Neural progenitor cell (in vitro differentiated cells): Measurements from ENCODE around the gene EDC3. TPM values are rescaled to one million over a fixed set of nuclear protein-coding genes. Genes with fewer than 3 reads are reported as not detected.
A peak's percentile ranks its signal among the peaks of the same experiment; 100 is the strongest.

Source experiments
- DNase-seq: peaks from one replicate; pipeline ENCODE4 v3.0.0-alpha.2; 2016; ENCODE audit warnings: low spot score
- H2AFZ ChIP-seq: fragments of 200-600 bp; sonication (generic); replicated peaks from 2 replicates; pipeline ENCODE4 v1.6.1; 2016; ENCODE audit warnings: antibody characterized with exemption
- H3F3A ChIP-seq: fragments of 200-600 bp; sonication (generic); 2 replicates; pipeline ENCODE4 v1.6.1; 2016; ENCODE audit warnings: antibody characterized with exemption, low read depth
- H3K27ac ChIP-seq: fragments of 200-600 bp; sonication (generic); 2 replicates; pipeline ENCODE4 v1.5.1; 2016; ENCODE audit warnings: mild to moderate bottlenecking
- H3K27me3 ChIP-seq: fragments of 200-600 bp; sonication (generic); 2 replicates; pipeline ENCODE4 v1.6.1; 2016; ENCODE audit warnings: mild to moderate bottlenecking, moderate library complexity
- H3K36me3 ChIP-seq: fragments of 200-600 bp; sonication (generic); 2 replicates; pipeline ENCODE4 v1.5.1; 2016
- H3K4me1 ChIP-seq: fragments of 200-600 bp; sonication (generic); 2 replicates; pipeline ENCODE4 v1.6.1; 2016; ENCODE audit warnings: mixed run types
- H3K4me2 ChIP-seq: fragments of 200-600 bp; sonication (generic); 2 replicates; pipeline ENCODE4 v1.6.1; 2016
- H3K4me3 ChIP-seq: fragments of 200-600 bp; sonication (generic); 2 replicates; pipeline ENCODE4 v1.5.1; 2016
- H3K79me2 ChIP-seq: fragments of 200-600 bp; sonication (generic); 2 replicates; pipeline ENCODE4 v1.6.1; 2016; ENCODE audit warnings: low read depth
- H3K9ac ChIP-seq: fragments of 200-600 bp; sonication (generic); 2 replicates; pipeline ENCODE4 v1.6.1; 2016
- H3K9me3 ChIP-seq: fragments of 200-600 bp; sonication (generic); 2 replicates; pipeline ENCODE4 v1.5.1; 2016; ENCODE audit warnings: low read depth
- H4K20me1 ChIP-seq: fragments of 200-600 bp; sonication (generic); 2 replicates; pipeline ENCODE4 v1.6.1; 2016; ENCODE audit warnings: low read depth
- H3K27ac Mint-ChIP-seq: 3 replicates; pipeline ENCODE4 v1.8.0; 2021; ENCODE audit warnings: mixed read lengths
- H3K27me3 Mint-ChIP-seq: 2 replicates; pipeline ENCODE4 v1.8.0; 2022; ENCODE audit warnings: low read depth, mild to moderate bottlenecking, inconsistent platforms, moderate library complexity, mixed read lengths; ENCODE audit not compliant: insufficient read depth
- H3K36me3 Mint-ChIP-seq: 3 replicates; pipeline ENCODE4 v1.8.0; 2021; ENCODE audit warnings: mixed read lengths
- H3K4me1 Mint-ChIP-seq: 3 replicates; pipeline ENCODE4 v1.8.0; 2021; ENCODE audit warnings: mixed read lengths
- H3K4me3 Mint-ChIP-seq: 3 replicates; pipeline ENCODE4 v1.8.0; 2021; ENCODE audit warnings: mild to moderate bottlenecking, moderate library complexity, mixed read lengths
- H3K9me3 Mint-ChIP-seq: 3 replicates; pipeline ENCODE4 v1.8.0; 2020; ENCODE audit warnings: mixed read lengths
- EZH2 ChIP-seq: fragments of 200-600 bp; sonication (generic); IDR thresholded peaks from 2 replicates; pipeline ENCODE4 v1.6.1; 2017; ENCODE audit warnings: antibody characterized with exemption, mild to moderate bottlenecking, moderate library complexity
- EZH2phosphoT487 ChIP-seq: fragments of 200-600 bp; sonication (generic); IDR thresholded peaks from 2 replicates; pipeline ENCODE4 v1.6.1; 2017; ENCODE audit warnings: antibody characterized with exemption
- total RNA-seq: library from RNA; depleted of rRNA; stranded (reverse); fragments of >200 nt; gene quantifications from 2 replicates; pipeline ENCODE4 v1.2.3, GENCODE V29; 2015; ENCODE audit warnings: low replicate concordance
- TF ChIP-seq, protein P1 (sequence below): fragments of 200-600 bp; sonication (generic); IDR thresholded peaks from 2 replicates; pipeline ENCODE4 v1.5.1; 2017; ENCODE audit warnings: antibody characterized with exemption, mild to moderate bottlenecking

Gene EDC3
- total RNA-seq, 1 donor from 2014 or later: 24.4 TPM

DNA sequence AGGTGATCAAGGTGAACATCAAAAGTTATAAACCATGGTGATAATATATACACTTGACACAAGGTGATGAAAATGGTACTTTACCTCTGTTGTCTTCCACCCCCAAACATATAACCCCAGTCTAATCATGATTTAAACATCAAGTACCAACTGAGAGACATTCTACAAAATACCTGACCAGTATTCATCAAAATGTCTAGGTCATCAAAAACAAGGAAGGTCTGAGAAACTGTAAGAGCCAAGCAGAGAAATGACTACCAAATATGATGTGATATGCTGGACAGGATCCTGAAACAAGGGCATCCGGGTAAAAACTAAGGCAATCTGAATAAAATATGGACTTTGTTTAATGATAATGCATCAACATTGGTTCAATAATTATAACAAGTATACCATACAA lies 27.8 kb downstream of the EDC3 start:
- no peak overlapping the region for H3K4me3 Mint-ChIP-seq

DNA sequence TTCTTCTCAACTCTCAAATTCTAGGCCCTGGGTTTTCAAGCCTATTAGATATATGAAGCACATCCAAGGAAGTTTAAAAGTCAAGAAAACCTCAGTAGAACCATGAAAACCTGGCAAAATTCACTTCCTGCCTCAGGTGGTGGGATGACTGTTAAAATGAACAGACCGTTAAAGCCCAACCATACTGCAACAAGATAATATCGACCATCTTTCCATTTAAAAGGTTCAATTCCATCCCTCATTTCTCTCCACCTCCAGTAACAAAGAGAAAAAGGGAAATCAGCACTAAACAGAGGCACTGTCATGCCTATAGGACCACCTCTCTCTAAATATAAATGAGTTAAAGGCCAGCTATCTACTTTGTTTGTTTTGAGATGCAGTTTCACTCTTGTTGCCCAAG lies 31.2 kb downstream of the EDC3 start:
- peaks cover 62% of the 10 kb centered on the region for H4K20me1 ChIP-seq
- Mint-ChIP-seq H3K36me3 (peaks cover 5% of the 10 kb centered on the region), H3K4me3 (no peak overlapping the region), H3K27ac (no peak overlapping the region), H3K27me3 (no peaks in the 10 kb centered on the region), H3K9me3 (no peaks in the 10 kb centered on the region), H3K4me1 (no peaks in the 10 kb centered on the region)
- peaks cover 8% of the 10 kb centered on the region for H3F3A ChIP-seq
- H2AFZ ChIP-seq: no peak overlapping the region
- DNase-seq: no peak
- H3K4me2 ChIP-seq: no peak overlapping the region
- H3K36me3 ChIP-seq: peaks cover 6% of the 10 kb centered on the region
- H3K79me2 ChIP-seq: peaks cover 25% of the 10 kb centered on the region
- H3K9ac ChIP-seq: no peak overlapping the region
- no peak overlapping the region for H3K4me3 ChIP-seq
- no peaks in the 10 kb centered on the region for H3K4me1 ChIP-seq
- no peaks in the 10 kb centered on the region for H3K27me3 ChIP-seq
- TF ChIP-seq, protein P1, sequence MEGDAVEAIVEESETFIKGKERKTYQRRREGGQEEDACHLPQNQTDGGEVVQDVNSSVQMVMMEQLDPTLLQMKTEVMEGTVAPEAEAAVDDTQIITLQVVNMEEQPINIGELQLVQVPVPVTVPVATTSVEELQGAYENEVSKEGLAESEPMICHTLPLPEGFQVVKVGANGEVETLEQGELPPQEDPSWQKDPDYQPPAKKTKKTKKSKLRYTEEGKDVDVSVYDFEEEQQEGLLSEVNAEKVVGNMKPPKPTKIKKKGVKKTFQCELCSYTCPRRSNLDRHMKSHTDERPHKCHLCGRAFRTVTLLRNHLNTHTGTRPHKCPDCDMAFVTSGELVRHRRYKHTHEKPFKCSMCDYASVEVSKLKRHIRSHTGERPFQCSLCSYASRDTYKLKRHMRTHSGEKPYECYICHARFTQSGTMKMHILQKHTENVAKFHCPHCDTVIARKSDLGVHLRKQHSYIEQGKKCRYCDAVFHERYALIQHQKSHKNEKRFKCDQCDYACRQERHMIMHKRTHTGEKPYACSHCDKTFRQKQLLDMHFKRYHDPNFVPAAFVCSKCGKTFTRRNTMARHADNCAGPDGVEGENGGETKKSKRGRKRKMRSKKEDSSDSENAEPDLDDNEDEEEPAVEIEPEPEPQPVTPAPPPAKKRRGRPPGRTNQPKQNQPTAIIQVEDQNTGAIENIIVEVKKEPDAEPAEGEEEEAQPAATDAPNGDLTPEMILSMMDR: no peak
- TF ChIP-seq EZH2phosphoT487 (no peak), EZH2 (no peak)
- no peak overlapping the region for H3K27ac ChIP-seq
- H3K9me3 ChIP-seq: no peaks in the 10 kb centered on the region

More for the DNA sequence above, 27.8 kb downstream of the EDC3 start:
- Mint-ChIP-seq H3K9me3 (no peaks in the 10 kb centered on the region), H3K27ac (no peak overlapping the region), H3K27me3 (no peaks in the 10 kb centered on the region), H3K4me1 (no peaks in the 10 kb centered on the region), H3K36me3 (peaks cover 12% of the 10 kb centered on the region)
- H3K4me2 ChIP-seq: no peak overlapping the region
- H3K4me3 ChIP-seq: no peak overlapping the region
- no peaks in the 10 kb centered on the region for H3K27me3 ChIP-seq
- H2AFZ ChIP-seq: no peak overlapping the region
- H3K27ac ChIP-seq: no peak overlapping the region
- no peaks in the 10 kb centered on the region for H3K4me1 ChIP-seq
- peaks cover 8% of the 10 kb centered on the region for H3F3A ChIP-seq
- H4K20me1 ChIP-seq: peaks cover 53% of the 10 kb centered on the region
- no peaks in the 10 kb centered on the region for H3K9me3 ChIP-seq
- H3K9ac ChIP-seq: no peak overlapping the region
- H3K36me3 ChIP-seq: no peaks in the 10 kb centered on the region
- no peak for DNase-seq
- TF ChIP-seq EZH2phosphoT487: no peak
- no peak for TF ChIP-seq EZH2
- TF ChIP-seq, protein P1: no peak
- no peaks in the 10 kb centered on the region for H3K79me2 ChIP-seq

DNA sequence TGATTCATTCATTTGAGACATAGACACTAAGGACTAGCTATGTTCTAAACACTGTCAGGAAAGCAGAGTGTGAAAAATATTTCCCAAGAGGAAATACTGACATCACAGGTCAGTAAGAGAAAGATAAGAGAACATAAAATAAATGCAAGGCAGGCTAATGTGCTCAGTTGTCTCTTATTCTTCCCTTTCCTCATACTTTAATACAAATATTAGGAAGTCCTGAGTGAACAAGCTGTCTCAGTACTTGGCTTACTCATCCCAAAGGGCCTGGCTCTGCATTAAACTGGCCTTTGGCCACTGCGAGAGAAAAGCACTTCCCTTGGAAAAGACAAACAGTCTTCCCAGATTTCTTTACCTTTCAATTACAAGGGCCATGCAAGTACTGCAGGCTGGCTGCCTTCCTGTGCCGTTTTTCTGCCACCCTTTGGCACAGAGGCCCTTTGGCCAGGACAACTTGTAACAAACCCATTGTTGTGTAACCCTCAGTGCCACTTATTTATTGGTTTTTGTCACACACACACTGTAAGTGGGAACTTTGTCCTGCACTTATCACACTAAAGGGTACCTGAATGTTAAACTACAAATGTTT lies 31.7 kb downstream of the EDC3 start:
- Histone ChIP-seq H2AFZ (no peak overlapping the region), H3F3A (peaks cover 8% of the 10 kb centered on the region), H4K20me1 (peaks cover 66% of the 10 kb centered on the region), H3K79me2 (peaks cover 29% of the 10 kb centered on the region), H3K9me3 (no peaks in the 10 kb centered on the region), H3K4me3 (no peak overlapping the region), H3K36me3 (peaks cover 6% of the 10 kb centered on the region), H3K4me2 (no peak overlapping the region), H3K9ac (peak overlapping the region; percentile 4), H3K27me3 (no peaks in the 10 kb centered on the region), H3K27ac (peak overlapping the region; percentile 51), H3K4me1 (no peaks in the 10 kb centered on the region)
- Mint-ChIP-seq H3K36me3 (peaks cover 5% of the 10 kb centered on the region), H3K27me3 (no peaks in the 10 kb centered on the region), H3K4me1 (no peaks in the 10 kb centered on the region), H3K9me3 (no peaks in the 10 kb centered on the region), H3K27ac (no peak overlapping the region), H3K4me3 (no peak overlapping the region)
- DNase-seq: no peak
- TF ChIP-seq, protein P1: no peak
- no peak for TF ChIP-seq EZH2phosphoT487
